NCI-H1930 (cell line): ENCODE results near the gene LRRC25.
"Not testable (repeated sequence)": the region's sequence is repeated elsewhere in the genome, so short reads cannot be mapped to it uniquely, and the experiment has no call there.

Experiments used
- DNase-seq, 2 experiments: peaks; one replicate each; lab custom pipeline; 2025; lab: John Stamatoyannopoulos, UW

Gene LRRC25

GRCh38 chr19:18405754-18406153 lies 8.3 kb upstream of the LRRC25 start:
- DNase-seq, result not testable (repeated sequence)

DNA sequence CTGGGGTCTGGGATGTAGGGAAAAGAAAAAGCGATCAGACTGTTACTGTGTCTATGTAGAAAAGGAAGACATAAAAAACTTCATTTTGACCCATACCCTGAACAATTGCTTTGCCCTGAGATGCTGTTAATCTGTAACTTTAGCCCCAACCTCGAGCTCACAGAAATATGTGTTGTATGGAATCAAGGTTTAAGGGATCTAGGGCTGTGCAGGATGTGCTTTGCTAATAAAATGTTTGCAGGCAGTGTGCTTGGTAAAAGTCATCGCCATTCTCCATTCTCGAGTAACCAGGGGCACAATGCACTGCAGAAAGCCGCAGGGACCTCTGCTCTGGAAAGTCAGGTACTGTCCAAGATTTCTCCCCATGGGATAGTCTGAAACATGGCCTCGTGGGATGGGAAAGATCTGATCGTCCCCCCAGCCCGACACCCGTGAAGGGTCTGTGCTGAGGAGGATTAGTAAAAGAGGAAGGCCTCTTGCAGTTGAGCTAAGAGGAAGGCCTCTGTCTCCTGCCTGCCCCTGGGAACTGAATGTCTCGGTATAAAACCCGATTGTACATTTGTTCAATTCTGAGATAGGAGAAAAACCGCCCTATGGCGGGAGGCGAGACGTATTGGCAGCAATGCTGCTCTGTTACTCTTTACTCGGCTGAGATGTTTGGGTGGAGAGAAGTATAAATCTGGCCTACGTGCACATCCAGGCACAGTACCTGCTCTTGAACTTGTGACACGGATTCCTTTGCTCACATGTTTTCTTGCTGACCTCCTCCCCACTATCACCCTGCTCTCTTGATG lies 5.2 kb upstream of the LRRC25 start:
- DNase-seq, result not testable (repeated sequence)

GRCh38 chr19:18401580-18402112 lies 4.2 kb upstream of the LRRC25 start:
- DNase-seq, result no peak

DNA sequence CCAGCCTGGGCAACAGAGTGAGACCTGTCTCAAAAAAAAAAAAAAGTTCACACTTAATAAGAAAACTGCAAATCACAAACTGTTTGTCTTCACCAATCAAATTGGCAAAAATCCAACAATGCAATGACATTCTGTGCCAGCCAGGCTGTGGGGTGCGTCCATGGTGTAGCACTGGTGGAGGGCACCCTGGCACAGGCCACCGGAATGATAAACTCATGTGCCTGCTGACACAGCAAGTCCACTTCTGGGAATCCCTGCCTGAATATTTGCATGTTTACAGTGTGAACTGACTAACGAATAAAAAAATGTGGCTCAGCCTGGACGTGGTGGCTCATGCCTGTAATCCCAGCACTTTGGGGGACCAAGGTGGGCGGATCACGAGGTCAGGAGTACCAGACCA lies 1.6 kb upstream of the LRRC25 start:
- DNase-seq, result no peak

GRCh38 chr19:18396471-18397241 lies 766 bp downstream of the LRRC25 start:
- DNase-seq, result no peak

GRCh38 chr19:18393836-18394235 lies 3.6 kb downstream of the LRRC25 start:
- DNase-seq, result no peak

- no peak for DNase-seq
These were observed 4.5 kb downstream of the LRRC25 start for GRCh38 chr19:18392926-18393325.

DNA sequence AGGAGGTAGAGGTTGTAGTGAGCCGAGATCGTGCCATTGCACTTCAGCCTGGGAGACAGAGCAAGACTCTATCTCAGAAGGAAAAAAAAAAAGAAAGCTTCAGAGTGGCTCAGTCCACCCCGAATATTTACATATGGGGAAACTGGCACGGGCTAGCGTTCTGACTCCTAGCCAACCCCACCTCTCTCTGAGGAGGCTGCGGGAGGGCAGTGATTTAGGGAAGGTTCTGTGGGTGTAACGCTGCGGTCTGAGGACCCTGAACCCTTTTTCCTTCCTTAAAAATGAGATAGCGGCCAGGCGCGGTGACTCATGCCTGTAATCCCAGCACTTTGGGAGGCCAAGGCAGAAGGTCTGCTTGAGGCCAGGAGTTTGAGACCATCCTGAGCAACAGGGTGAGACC lies 5.0 kb downstream of the LRRC25 start:
- no peak for DNase-seq

- no peak for DNase-seq
These were observed 5.8 kb downstream of the LRRC25 start for GRCh38 chr19:18391509-18392075.

DNA sequence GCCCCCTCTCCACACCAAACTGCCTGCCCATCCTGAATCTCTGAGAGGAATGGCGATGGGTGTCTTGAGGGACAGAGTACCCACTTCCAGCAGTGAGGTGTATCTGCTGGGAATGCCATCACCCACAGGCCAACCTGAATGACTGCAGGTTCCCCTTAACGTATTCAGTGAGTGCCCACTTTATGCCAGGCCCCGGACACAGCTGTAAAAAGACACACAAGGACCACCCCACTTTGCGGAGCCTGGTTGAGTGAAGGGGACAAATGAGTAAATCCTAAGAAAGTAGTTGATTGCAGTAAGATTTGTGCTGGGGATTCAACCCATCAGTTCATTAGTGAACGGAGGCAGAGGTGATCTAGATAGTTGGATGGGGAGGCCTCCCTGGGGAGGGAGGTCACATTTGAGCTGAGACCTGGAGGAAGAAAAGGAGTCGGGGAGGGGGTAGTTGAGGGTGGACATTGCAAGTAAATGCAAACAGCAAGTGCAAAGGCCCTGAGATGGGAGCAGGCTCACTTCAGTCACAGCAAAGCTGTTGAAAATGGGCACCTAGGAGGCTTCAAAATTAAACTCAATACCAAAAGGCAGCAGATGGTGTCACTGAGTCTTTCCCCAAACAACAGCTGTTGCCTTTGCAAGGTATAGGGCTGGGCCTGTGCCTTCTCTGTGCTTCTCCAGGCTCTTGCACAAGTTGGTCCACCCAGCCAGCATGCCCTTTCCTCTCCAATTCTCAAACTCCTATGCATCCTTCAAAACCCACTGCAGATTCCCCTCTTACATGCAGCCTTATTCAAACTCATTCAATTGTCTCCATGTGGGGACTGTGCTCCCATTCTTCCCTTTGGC lies 7.1 kb downstream of the LRRC25 start:
- no peak for DNase-seq

DNA sequence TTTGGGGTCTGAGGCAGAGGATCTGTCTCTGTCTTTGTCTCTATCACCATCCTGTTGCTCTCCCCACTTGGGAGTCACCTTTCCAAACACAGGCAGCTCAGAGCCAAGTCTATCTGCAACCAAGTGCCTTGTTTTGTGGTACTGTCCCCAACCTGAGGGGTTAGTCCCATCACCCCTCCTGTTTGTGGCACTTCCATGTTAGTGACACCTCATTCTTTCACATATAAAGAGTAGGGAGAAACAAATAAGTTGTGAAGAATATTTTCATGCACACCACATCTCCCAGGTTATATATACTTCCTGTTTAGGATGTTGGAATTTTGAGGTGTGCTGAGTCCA lies 7.7 kb downstream of the LRRC25 start:
- no peak for DNase-seq

DNA sequence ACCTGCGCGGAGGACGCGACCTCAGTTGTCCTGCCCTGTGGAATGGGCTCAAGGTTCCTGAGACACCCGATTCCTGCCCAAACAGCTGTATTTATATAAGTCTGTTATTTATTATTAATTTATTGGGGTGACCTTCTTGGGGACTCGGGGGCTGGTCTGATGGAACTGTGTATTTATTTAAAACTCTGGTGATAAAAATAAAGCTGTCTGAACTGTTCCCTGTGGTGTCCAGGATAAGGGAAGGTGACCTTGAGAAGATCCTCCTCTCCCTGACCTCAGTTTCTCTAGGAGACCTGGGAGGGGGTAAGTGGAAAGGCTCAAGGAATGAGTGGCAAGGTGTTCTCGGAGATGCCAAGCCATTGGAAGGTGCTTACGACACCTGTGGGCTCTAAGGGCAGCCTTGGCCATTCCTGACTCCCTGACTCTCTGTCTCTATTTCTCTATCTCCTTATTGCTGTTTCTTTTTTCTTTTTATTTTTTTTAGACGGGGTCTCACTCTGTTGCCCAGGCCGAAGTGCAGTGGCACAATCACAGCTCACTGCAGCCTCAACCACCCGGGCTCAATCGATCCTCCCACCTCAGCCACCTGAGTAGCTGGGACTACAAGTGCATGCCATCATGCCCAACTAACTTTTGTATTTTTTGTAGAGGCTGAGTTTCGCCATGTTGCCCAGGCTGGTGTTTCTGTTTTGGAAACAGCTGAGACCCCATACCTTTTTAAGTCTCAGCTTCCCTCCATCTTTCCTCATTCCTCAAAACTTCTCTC lies 8.3 kb downstream of the LRRC25 start:
- DNase-seq, result no peak

DNA sequence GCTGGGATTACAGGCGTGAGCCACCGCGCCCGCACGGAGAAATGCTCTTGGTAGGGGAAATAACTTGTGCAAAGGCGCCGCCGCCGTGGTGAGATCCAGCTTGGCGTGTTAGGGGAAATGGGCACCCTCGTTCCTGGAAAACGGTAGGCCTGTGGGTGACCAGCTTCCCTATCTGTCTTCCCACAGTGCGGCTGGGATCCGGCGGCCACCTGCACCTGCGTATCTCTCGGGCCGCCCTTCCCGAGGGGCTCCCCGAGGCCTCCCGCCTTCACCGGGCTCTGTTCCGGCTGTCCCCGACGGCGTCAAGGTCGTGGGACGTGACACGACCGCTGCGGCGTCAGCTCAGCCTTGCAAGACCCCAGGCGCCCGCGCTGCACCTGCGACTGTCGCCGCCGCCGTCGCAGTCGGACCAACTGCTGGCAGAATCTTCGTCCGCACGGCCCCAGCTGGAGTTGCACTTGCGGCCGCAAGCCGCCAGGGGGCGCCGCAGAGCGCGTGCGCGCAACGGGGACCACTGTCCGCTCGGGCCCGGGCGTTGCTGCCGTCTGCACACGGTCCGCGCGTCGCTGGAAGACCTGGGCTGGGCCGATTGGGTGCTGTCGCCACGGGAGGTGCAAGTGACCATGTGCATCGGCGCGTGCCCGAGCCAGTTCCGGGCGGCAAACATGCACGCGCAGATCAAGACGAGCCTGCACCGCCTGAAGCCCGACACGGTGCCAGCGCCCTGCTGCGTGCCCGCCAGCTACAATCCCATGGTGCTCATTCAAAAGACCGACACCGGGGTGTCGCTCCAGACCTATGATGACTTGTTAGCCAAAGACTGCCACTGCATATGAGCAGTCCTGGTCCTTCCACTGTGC lies 9.1 kb downstream of the LRRC25 start:
- peak; percentile 28 to 64 for DNase-seq

- DNase-seq, result no peak
These were observed 10.7 kb downstream of the LRRC25 start for GRCh38 chr19:18386543-18387271.

DNA sequence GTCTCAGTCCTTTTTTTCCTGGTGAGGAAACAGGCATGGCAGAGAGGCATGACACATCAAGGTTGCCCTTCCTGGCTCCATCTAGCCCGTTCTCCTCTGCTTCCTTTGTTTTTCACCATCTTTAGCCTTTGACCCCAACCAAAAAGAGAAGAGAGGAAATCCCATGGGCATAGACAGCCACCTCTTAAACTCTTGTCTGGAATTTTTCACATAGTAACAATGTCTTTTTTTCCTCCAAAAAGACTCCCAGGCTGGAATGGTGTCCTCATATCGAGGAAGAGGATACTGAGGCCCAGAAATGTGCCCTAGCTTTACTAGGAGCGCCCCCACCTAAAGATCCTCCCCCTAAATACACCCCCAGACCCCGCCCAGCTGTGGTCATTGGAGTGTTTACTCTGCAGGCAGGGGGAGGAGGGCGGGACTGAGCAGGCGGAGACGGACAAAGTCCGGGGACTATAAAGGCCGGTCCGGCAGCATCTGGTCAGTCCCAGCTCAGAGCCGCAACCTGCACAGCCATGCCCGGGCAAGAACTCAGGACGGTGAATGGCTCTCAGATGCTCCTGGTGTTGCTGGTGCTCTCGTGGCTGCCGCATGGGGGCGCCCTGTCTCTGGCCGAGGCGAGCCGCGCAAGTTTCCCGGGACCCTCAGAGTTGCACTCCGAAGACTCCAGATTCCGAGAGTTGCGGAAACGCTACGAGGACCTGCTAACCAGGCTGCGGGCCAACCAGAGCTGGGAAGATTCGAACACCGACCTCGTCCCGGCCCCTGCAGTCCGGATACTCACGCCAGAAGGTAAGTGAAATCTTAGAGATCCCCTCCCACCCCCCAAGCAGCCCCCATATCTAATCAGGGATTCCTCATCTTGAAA lies 11.5 kb downstream of the LRRC25 start, which contains the start of gene GDF15:
Gene GDF15, plus strand, starts transcription at position 484 of the 868 bp plus-strand sequence. Its CDS starts 32 bp downstream, at position 516.
- DNase-seq, result no peak

DNA sequence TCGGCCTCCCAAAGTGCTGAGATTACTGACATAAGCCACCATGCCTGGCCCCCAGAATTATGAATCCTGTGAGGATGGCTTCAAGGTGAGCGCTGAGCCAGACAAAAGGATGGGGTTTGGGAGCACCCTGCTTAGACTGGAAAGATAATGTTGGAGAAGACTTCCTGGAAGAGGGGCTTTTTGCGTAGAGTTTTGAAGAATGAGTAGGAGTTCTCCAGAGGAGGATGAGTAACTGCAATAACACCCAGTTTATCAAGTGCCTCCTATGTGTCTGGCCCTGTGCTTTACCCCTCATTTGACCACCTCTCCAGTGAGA lies 12.1 kb downstream of the LRRC25 start:
- no peak for DNase-seq

DNA sequence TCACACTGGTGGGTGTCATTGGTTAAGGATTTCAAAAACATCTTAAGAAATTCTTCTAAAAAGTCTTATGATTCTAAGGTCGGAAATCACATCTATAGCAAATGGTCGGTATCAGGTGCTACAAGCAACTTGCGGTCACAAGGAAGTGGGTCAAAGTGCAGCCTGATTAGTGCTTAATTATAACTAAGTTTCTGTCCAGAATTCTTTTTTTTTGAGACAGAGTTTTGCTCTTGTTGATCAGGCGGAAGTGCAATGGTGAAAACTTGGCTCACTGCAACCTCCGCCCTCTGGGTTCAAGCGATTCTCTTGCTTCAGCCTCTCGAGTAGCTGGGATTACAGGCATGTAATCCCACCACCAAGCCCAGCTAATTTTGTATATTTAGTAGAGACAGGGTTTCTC lies 12.6 kb downstream of the LRRC25 start:
- no peak for DNase-seq

DNA sequence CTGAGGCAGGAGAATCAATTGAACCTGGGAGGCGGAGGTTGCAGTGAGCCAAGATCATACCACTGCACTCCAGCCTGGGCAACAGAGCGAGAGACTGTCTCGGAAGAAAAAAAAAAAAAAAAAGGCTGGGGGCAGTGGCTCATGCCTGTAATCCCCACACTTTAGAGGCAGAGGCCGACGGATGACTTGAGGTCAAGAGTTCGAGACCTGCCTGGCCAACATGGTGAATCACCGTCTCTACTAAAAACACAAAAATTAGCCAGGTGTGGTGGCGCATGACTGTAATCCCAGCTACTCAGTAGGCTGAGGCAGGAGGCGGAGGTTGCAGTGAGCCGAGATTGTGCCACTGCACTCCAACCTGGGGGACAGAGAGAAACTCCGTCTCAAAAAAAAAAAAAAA lies 13.8 kb downstream of the LRRC25 start:
- DNase-seq, result not testable (repeated sequence)

GRCh38 chr19:18380843-18381242 lies 16.6 kb downstream of the LRRC25 start:
- no peak for DNase-seq
